Ascending aorta (tissue), 2 donors: ENCODE data around the gene SYPL1. TPM values are rescaled to one million over a fixed set of nuclear protein-coding genes. Genes with fewer than 3 reads are reported as not detected.

Source experiments
- DNase-seq, 2 donors: peaks; one replicate each; pipeline ENCODE4 v3.0.0-alpha.2; 2019; ENCODE audit warnings: low spot score in 2 of 2
- H3K27ac ChIP-seq, 2 donors: fragments of 200-600 bp; sonication (generic); one replicate each; pipeline ENCODE4 v1.5.1; 2016 to 2017; ENCODE audit warnings: mild to moderate bottlenecking in 1 of 2
- H3K27me3 ChIP-seq: fragments of 200-600 bp; sonication (generic); one replicate; pipeline ENCODE4 v1.5.1; 2017
- H3K36me3 ChIP-seq, 2 donors: fragments of 200-600 bp; sonication (generic); one replicate each; pipeline ENCODE4 v1.5.1; 2016
- H3K4me1 ChIP-seq, 2 donors: fragments of 200-600 bp; sonication (generic); one replicate each; pipeline ENCODE4 v1.5.1; 2016 to 2017; ENCODE audit warnings: mild to moderate bottlenecking in 1 of 2
- H3K4me3 ChIP-seq, 2 donors: fragments of 200-600 bp; sonication (generic); one replicate each; pipeline ENCODE4 v1.5.1; 2016 to 2017; ENCODE audit warnings: mild to moderate bottlenecking in 1 of 2
- H3K9me3 ChIP-seq, 2 donors: fragments of 200-600 bp; sonication (generic); one replicate each; pipeline ENCODE4 v1.5.1; 2016
- CTCF ChIP-seq, 3 experiments: fragments of 200-600 bp in 2 of 3; fragments of 450-650 bp in 1 of 3; sonication (generic) in 2 of 3; IDR thresholded peaks; one replicate each; pipeline ENCODE4 v1.5.1; 2016 to 2019; ENCODE audit warnings: antibody characterized with exemption in 3 of 3, mild to moderate bottlenecking in 1 of 3, moderate library complexity in 1 of 3
- intact Hi-C: fragments of 100-400 bp; cut with DNase I; formaldehyde crosslinking; loops from one replicate; pipeline ENCODE4 v1.15.1; 2023
- total RNA-seq: library from RNA; depleted of rRNA; stranded (reverse); fragments of >200 nt; gene quantifications from one replicate; pipeline ENCODE4 v1.1.0, GENCODE V29; 2016

SYPL1 gene
- total RNA-seq, 1 donor from 2014 or later: 17.5 TPM

- intact Hi-C loops: no loop called here
- DNase-seq: no peak
These were observed 64.0 kb downstream of the SYPL1 start for GRCh38 chr7:106047818-106048705.

GRCh38 chr7:106047184-106047583 is 64.9 kb downstream of the SYPL1 start:
- TF ChIP-seq CTCF (IDR thresholded peaks at IDR 0.05): no peak
- Histone ChIP-seq H3K4me3 (no peak overlapping the region), H3K9me3 (no peaks in the 10 kb centered on the region), H3K27me3 (no peaks in the 10 kb centered on the region), H3K36me3 (no peaks in the 10 kb centered on the region), H3K27ac (no peak overlapping the region), H3K4me1 (peaks cover 0 to 5% of the 10 kb centered on the region in 2 donors)
- intact Hi-C loops: no loop called here
- DNase-seq: no peak

More at GRCh38 chr7:106047818-106048705, 64.0 kb downstream of the SYPL1 start:
- Histone ChIP-seq H3K9me3 (no peaks in the 10 kb centered on the region), H3K27me3 (no peaks in the 10 kb centered on the region), H3K4me1 (peaks cover 0 to 5% of the 10 kb centered on the region in 2 donors), H3K4me3 (no peak overlapping the region), H3K36me3 (no peaks in the 10 kb centered on the region), H3K27ac (no peak overlapping the region)
- TF ChIP-seq CTCF (IDR thresholded peaks at IDR 0.05): no peak

GRCh38 chr7:106045586-106045985 is 66.5 kb downstream of the SYPL1 start:
- no peak for TF ChIP-seq CTCF (IDR thresholded peaks at IDR 0.05)
- H3K27me3 ChIP-seq: no peaks in the 10 kb centered on the region
- H3K9me3 ChIP-seq: no peaks in the 10 kb centered on the region
- intact Hi-C loops: no loop called here
- peaks cover 0 to under 1% of the 10 kb centered on the region in 2 donors for H3K4me1 ChIP-seq
- no peak overlapping the region for H3K4me3 ChIP-seq
- no peak for DNase-seq
- no peak overlapping the region for H3K27ac ChIP-seq
- H3K36me3 ChIP-seq: no peaks in the 10 kb centered on the region

- intact Hi-C loops: no loop called here
- TF ChIP-seq CTCF (IDR thresholded peaks at IDR 0.05): no peak
These were observed 67.0 kb downstream of the SYPL1 start for GRCh38 chr7:106045139-106045538.

GRCh38 chr7:106042196-106042611 is 69.9 kb downstream of the SYPL1 start:
- no peak for TF ChIP-seq CTCF (IDR thresholded peaks at IDR 0.05)
- Histone ChIP-seq H3K36me3 (no peaks in the 10 kb centered on the region), H3K27ac (no peak overlapping the region), H3K4me3 (no peak overlapping the region), H3K27me3 (no peaks in the 10 kb centered on the region), H3K4me1 (no peaks in the 10 kb centered on the region), H3K9me3 (no peaks in the 10 kb centered on the region)
- no peak for DNase-seq
- intact Hi-C loops: loop anchor here (1.0 to 5.0 kb wide), 3 partner anchors 165 to 390 kb away; partner anchors contain the start of gene ATXN7L1

More at GRCh38 chr7:106045139-106045538, 67.0 kb downstream of the SYPL1 start:
- Histone ChIP-seq H3K27ac (no peak overlapping the region), H3K27me3 (no peaks in the 10 kb centered on the region), H3K4me1 (no peaks in the 10 kb centered on the region), H3K4me3 (no peak overlapping the region), H3K36me3 (no peaks in the 10 kb centered on the region), H3K9me3 (no peaks in the 10 kb centered on the region)
- no peak for DNase-seq
